WERI-Rb-1 (cell line): Measurements from ENCODE around the gene WASF1.
"Not testable (repeated sequence)": the region's sequence is repeated elsewhere in the genome, so short reads cannot be mapped to it uniquely, and the experiment has no call there.

Experiments used
- DNase-seq: peaks from one replicate; pipeline ENCODE4 v3.0.0-alpha.2; 2020
- H3K27ac ChIP-seq: fragments of 250-450 bp; sonication (Bioruptor Pico); 2 replicates; pipeline ENCODE4 v1.5.1; 2020; ENCODE audit warnings: mild to moderate bottlenecking, moderate library complexity
- H3K27me3 ChIP-seq: fragments of 250-450 bp; sonication (Bioruptor Pico); 2 replicates; pipeline ENCODE4 v1.5.1; 2021; ENCODE audit warnings: mild to moderate bottlenecking, low read depth, moderate library complexity; ENCODE audit not compliant: insufficient read depth, severe bottlenecking
- H3K36me3 ChIP-seq: fragments of 250-450 bp; sonication (Bioruptor Pico); 2 replicates; pipeline ENCODE4 v1.5.1; 2020; ENCODE audit warnings: mild to moderate bottlenecking, moderate library complexity
- H3K4me3 ChIP-seq: 2 replicates; pipeline ENCODE4 v1.5.1; 2011; ENCODE audit warnings: low read depth, mild to moderate bottlenecking, control low read depth, low read length
- H3K9me3 ChIP-seq: fragments of 250-450 bp; sonication (Bioruptor Pico); 2 replicates; pipeline ENCODE4 v1.5.1; 2021; ENCODE audit warnings: mild to moderate bottlenecking, moderate library complexity; ENCODE audit not compliant: severe bottlenecking
- TF ChIP-seq, protein P1 (sequence below): IDR thresholded peaks from 2 replicates; pipeline ENCODE4 v1.5.1; 2011; ENCODE audit warnings: low read depth, mild to moderate bottlenecking, control low read depth, inconsistent platforms, low read length

WASF1 gene

GRCh38 chr6:110128418-110128817 lies 51.1 kb downstream of the WASF1 start:
- TF ChIP-seq, protein P1, sequence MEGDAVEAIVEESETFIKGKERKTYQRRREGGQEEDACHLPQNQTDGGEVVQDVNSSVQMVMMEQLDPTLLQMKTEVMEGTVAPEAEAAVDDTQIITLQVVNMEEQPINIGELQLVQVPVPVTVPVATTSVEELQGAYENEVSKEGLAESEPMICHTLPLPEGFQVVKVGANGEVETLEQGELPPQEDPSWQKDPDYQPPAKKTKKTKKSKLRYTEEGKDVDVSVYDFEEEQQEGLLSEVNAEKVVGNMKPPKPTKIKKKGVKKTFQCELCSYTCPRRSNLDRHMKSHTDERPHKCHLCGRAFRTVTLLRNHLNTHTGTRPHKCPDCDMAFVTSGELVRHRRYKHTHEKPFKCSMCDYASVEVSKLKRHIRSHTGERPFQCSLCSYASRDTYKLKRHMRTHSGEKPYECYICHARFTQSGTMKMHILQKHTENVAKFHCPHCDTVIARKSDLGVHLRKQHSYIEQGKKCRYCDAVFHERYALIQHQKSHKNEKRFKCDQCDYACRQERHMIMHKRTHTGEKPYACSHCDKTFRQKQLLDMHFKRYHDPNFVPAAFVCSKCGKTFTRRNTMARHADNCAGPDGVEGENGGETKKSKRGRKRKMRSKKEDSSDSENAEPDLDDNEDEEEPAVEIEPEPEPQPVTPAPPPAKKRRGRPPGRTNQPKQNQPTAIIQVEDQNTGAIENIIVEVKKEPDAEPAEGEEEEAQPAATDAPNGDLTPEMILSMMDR = no peak
- Histone ChIP-seq H3K36me3 (no peaks in the 10 kb centered on the region; the same call in 1 of the 2 replicates), H3K9me3 (no peaks in the 10 kb centered on the region), H3K27me3 (no peaks in the 10 kb centered on the region), H3K4me3 (no peak overlapping the region), H3K27ac (no peak overlapping the region)
- no peak for DNase-seq

GRCh38 chr6:110125361-110125760 lies 54.1 kb downstream of the WASF1 start:
- DNase-seq = no peak
- Histone ChIP-seq H3K4me3 (no peak overlapping the region), H3K27ac (no peak overlapping the region), H3K27me3 (no peaks in the 10 kb centered on the region), H3K9me3 (no peaks in the 10 kb centered on the region), H3K36me3 (no peaks in the 10 kb centered on the region; the same call in 1 of the 2 replicates)
- TF ChIP-seq, protein P1 = no peak

GRCh38 chr6:110121655-110122054 lies 57.8 kb downstream of the WASF1 start:
- not testable (repeated sequence) for H3K36me3 ChIP-seq, H3K9me3 ChIP-seq, H3K4me3 ChIP-seq, H3K27me3 ChIP-seq, DNase-seq, H3K27ac ChIP-seq

DNA sequence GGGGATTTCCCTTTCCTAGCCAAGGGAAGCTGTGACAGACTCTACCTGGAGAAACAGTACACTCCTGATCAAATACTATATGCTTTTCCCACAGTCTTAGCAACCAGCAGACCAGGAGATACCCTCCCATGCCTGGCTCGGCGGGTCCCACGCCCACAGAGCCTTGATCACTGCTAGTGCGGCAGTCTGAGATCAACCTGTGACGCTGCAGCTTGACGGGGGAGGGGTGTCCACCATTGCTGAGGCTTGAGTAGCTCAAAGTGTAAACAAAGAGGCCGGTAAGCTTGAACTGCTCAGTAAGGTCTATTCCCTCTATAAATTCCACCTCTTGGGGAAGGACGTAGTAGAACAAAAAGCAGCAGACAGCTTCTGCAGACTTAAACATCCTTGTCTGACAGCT lies 63.2 kb downstream of the WASF1 start:
- H3K36me3 ChIP-seq = peaks cover 3% of the 10 kb centered on the region; the same call in 1 of the 2 replicates
- no peaks in the 10 kb centered on the region for H3K9me3 ChIP-seq
- TF ChIP-seq, protein P1 = no peak
- no peak overlapping the region for H3K27ac ChIP-seq
- DNase-seq = peak; percentile 8
- H3K27me3 ChIP-seq = no peaks in the 10 kb centered on the region
- no peak overlapping the region for H3K4me3 ChIP-seq

DNA sequence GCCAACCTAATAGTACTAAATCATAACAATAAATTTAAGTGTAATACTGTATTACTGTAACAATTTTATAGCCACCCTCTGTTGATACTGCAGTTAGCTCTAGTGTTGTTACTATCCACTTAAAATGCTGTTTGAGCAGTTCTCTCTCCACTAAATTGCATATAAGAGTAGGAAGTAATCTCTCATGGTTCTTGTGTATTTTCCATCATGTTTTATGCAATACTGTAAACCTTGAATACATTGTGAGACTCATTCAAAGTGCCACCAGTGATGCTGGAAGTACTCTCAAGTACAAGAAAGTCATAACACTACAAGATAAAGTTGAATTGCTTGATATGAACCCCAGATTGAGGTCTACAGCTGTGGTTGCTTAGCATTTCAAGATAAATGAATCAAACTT lies 65.5 kb downstream of the WASF1 start:
- Histone ChIP-seq H3K27me3 (no peaks in the 10 kb centered on the region), H3K4me3 (no peak overlapping the region), H3K27ac (no peak overlapping the region), H3K36me3 (peaks cover 3% of the 10 kb centered on the region), H3K9me3 (no peaks in the 10 kb centered on the region)
- TF ChIP-seq, protein P1 = no peak
- no peak for DNase-seq

GRCh38 chr6:110105296-110105695 lies 74.2 kb downstream of the WASF1 start:
- peaks cover 44% of the 10 kb centered on the region for H3K36me3 ChIP-seq
- TF ChIP-seq, protein P1 = no peak
- H3K9me3 ChIP-seq = no peaks in the 10 kb centered on the region
- H3K27ac ChIP-seq = no peak overlapping the region
- H3K4me3 ChIP-seq = no peak overlapping the region
- DNase-seq = no peak
- H3K27me3 ChIP-seq = no peaks in the 10 kb centered on the region
